NCI-H82 treated with DMSO at 0.1 percent for 48 hours (cell line): ENCODE results near the gene TBCK.
"Not testable (repeated sequence)": the region's sequence is repeated elsewhere in the genome, so short reads cannot be mapped to it uniquely, and the experiment has no call there.

ENCODE experiments used
- DNase-seq: peaks from one replicate; lab custom pipeline; 2025; ENCODE audit not compliant: unreplicated experiment; lab: John Stamatoyannopoulos, UW

TBCK gene

GRCh38 chr4:106231931-106232330, 84.1 kb downstream of the TBCK start:
- no peak for DNase-seq

- DNase-seq = no peak
These were observed 93.5 kb downstream of the TBCK start for GRCh38 chr4:106222548-106222947.

- DNase-seq = not testable (repeated sequence)
These were observed 102.7 kb downstream of the TBCK start for GRCh38 chr4:106213291-106213690.

- DNase-seq = no peak
These were observed 106.0 kb downstream of the TBCK start for GRCh38 chr4:106210021-106210420.

GRCh38 chr4:106208481-106209460, 107.2 kb downstream of the TBCK start:
- no peak for DNase-seq

- no peak for DNase-seq
These were observed 114.6 kb downstream of the TBCK start for GRCh38 chr4:106201373-106201772.

GRCh38 chr4:106195435-106195950, 120.5 kb downstream of the TBCK start:
- no peak for DNase-seq

GRCh38 chr4:106194801-106195200, 121.2 kb downstream of the TBCK start:
- DNase-seq = no peak

GRCh38 chr4:106192131-106192530, 123.9 kb downstream of the TBCK start:
- no peak for DNase-seq

- no peak for DNase-seq
These were observed 129.8 kb downstream of the TBCK start for GRCh38 chr4:106186201-106186600.

- no peak for DNase-seq
These were observed 132.5 kb downstream of the TBCK start for GRCh38 chr4:106183551-106183950.

- no peak for DNase-seq
These were observed 143.1 kb downstream of the TBCK start for GRCh38 chr4:106172861-106173260.

GRCh38 chr4:106165351-106166010, 150.5 kb downstream of the TBCK start:
- DNase-seq = no peak

- no peak for DNase-seq
These were observed 153.7 kb downstream of the TBCK start for GRCh38 chr4:106162278-106162677.

- DNase-seq = no peak
These were observed 155.4 kb downstream of the TBCK start for GRCh38 chr4:106160560-106160959.

GRCh38 chr4:106149911-106150310, 166.1 kb downstream of the TBCK start:
- DNase-seq = no peak

- DNase-seq = no peak
These were observed 167.0 kb downstream of the TBCK start for GRCh38 chr4:106149026-106149425.

GRCh38 chr4:106142616-106143127, 173.3 kb downstream of the TBCK start:
- no peak for DNase-seq

- DNase-seq = no peak
These were observed 175.4 kb downstream of the TBCK start for GRCh38 chr4:106140601-106141000.

- no peak for DNase-seq
These were observed 179.2 kb downstream of the TBCK start for GRCh38 chr4:106136777-106137331.

- DNase-seq = no peak
These were observed 184.0 kb downstream of the TBCK start for GRCh38 chr4:106132045-106132444.
